DMS53 (cell line): ENCODE results near the gene SLC1A3.

ENCODE experiments used
- DNase-seq: peaks from one replicate; lab custom pipeline; 2025; lab: John Stamatoyannopoulos, UW

SLC1A3 gene

GRCh38 chr5:36689225-36689624 is 82.8 kb downstream of the SLC1A3 start:
- DNase-seq, result no peak

DNA sequence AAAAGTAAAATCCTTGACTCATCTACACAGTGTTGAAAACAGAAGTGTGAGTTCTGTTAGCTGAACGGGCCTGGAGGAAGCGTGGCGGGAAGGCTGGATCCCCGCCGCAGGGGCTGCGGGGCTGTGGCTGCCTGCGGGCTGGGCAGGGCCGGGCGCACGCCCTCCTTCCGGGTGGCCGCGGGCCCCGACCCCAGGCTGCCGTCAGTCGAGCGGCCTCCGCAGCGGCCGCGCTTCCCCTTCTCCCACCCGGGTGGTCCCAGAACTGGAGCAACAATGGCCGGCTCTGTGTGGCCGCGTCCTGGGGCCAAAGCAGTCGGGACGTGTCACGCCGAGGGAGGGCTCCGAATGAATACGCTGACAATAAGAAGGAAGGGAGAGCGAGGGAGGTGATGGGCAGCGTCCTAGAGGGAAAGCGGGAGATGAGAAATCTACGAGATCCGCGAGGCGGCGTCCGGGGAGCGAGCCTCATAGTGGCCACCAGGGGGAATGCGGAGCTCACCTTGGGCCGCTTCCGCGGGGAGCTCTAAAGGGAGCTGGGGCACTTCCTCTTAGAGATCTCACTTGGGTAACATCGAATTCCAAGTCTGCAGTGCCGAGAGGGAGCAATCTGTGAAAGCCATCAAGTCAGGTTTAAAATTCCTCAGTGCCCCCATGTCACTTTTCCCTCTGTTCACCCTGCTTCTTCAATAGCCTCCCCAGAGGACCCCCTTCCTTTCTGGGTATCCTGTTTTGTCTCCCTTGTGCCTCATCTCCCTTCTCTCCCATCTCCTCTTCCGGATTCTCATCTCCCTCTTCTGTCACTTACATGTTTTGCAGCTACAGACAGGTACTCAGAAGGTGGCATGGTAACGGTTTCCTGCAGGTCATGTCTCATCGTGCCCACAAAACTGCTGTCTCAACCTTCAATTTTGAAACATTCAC is 83.9 kb downstream of the SLC1A3 start:
- DNase-seq, result peak; percentile 94

DNA sequence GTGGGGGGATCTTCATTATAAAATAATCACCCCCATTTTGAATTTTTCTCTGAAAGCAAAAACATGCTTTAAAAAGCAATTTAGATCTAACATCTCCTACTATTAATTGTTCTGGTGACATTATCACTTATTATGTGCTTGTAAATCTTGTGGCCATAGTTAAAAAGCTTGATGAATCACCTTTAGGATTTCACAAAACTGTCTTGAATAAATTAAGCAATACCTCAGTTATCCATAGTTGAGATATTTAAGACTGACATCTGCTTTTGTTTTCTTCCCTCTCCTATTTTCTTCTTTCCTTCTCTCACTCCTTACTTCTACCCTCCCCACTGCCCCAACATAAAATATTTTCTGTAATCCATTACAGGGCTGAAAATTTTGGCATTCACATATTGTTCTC is 84.8 kb downstream of the SLC1A3 start:
- DNase-seq, result no peak

DNA sequence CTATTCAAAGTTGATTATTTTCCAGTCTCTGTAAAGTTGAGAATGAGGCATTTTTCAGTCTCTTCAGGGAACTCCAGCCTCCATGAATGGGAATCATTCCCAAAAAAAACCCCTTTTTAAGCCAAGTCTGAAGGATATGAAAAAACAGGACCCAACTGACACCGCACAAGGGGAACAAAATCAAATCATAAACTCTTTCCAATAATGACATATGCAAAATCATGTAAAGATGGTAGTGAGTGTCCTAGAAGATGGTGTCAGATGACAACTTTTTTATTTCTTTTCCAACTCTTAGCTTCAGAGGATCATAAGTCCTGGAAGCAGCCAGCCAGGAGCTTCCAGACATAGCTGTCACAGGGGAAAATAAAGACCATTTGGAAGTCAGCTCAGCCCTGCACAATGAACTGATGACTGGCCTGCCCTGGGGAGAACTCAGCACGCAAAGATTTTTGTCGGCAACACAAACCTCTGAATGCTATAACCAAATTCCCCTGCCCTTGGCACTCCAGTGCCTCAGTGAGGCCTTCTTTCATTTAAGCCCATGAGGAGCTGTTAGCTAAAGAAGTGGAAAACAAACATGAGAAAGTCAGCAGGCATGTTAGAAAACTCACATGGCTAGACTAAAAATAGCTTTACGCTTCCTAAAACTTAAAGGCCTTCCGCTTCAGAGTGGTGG is 85.4 kb downstream of the SLC1A3 start:
- no peak for DNase-seq

DNA sequence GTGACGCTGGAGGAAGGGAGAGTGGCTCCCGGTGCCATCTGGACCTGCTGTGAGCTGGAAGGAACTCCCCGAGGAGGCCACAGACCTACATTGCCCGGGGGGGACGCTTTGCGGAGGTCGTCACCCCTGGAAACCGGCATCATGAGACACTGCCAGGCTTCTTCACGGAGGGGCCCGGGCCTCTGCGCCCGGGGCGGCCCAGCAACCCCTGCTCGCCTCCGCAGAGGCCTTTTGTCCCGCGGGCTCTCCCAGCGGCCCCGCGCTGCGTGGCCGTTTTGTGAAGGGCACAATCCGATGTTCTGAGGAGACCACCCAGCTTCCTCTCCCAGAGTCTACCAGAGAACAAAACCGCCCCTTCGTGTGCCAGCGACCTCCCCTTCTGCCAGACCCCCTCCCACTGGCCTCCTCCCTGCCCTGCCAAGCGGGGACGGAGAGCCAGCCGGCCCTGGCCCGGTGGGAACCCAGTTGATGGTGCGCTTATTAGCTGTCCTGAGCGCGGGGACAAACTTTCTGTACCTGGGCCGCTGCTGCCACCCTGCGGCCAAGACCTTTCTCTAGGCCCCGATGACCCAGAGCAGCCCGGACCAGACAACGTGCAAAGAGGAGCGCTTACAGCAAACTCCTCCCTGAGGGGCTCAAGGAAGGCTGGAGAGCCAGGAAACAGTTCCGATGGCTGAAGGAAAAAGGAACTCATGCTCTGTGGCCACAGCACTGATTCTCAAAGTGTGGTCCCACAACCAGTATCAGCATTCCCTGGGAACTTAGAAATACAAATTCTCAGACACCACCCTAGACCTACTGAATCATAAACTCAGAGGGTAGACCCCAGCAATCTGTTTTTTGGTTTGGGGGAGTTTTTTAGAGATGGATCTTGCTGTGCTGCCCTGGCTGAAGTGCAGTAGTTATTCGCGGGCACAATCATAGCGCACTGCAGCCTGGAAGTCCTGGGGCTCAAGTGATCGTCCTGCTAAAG is 86.7 kb downstream of the SLC1A3 start:
- peak; percentile 84 for DNase-seq

- no peak for DNase-seq
Measured at GRCh38 chr5:36694351-36694750, 87.9 kb downstream of the SLC1A3 start.

DNA sequence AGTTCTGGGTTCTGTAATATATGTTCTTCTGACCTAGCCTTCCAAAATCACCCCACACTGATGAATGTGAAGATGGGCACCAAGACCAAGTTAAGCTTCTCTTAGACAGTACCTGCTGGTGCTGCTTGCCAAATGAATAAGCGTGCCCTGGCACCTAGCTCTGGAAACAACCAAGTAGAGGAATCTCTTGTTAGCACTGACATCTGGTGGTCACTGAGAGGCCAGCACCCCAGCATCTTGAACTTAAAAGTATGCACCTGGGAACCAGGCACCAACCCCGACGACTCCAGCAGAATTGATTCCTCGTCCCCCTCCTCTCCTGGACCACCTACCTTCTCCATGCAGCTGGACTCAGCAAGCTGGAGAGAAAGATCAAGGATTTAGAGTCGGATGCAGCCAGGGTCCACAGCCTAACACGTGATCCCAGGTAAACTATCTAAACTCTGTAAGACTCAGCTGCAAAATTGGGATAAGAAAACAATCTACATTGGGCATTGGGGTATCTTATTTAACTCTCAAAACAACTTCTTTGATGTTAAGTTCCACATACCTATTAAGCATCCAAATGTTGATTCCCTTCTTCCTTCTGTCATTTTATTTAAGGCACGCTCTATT is 89.8 kb downstream of the SLC1A3 start:
- DNase-seq, result peak; percentile 74

DNA sequence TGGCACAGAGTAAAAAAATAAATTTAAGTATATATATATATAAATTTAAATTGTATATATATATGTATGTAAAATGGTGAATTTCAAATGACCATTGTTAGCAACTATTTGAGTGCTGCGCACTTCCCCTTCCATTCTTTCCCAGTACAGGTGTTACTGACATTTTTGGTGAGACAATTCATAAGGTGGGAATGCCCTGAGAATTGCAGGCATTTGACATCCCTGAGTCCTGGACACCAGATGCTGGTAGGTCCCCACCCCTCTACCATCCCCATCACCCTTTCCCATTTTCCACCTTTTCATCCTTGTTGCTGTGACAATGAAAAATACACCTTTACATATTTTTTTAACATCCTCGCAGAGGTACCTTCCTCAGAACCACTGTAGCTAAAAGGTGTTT is 91.6 kb downstream of the SLC1A3 start:
- no peak for DNase-seq

GRCh38 chr5:36701085-36701698 is 94.8 kb downstream of the SLC1A3 start:
- no peak for DNase-seq

DNA sequence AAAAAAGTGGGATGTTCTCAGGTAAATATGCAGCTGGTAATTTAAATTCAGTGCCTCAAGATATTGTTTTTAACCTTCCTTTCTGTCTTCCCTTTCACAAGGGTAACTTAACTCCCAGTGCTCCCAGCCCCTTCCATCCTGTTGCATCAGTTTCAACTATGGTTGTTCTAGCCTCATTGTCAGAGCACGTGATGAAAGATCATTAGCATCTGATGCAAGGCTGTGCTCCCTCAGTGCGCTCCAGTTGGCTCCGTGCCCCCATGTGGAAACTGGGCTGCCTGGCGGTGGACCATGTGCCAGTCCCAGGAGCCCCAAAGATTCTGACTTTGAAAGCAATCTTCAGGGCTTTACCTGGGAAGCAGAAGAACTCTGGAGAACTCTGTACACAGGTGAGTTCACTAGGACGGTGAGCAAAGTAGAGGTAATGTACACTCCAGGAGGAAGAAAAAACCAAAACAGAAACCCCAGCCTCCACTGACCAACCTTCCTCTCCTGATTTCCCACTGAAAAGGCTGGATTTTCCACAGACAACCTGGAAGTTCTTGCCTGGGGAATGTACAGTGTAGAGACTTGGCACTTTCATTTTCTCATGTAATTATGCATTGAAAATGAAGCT is 96.9 kb downstream of the SLC1A3 start:
- DNase-seq, result no peak

GRCh38 chr5:36704131-36704530 is 97.7 kb downstream of the SLC1A3 start:
- no peak for DNase-seq

GRCh38 chr5:36705055-36705454 is 98.6 kb downstream of the SLC1A3 start:
- no peak for DNase-seq

DNA sequence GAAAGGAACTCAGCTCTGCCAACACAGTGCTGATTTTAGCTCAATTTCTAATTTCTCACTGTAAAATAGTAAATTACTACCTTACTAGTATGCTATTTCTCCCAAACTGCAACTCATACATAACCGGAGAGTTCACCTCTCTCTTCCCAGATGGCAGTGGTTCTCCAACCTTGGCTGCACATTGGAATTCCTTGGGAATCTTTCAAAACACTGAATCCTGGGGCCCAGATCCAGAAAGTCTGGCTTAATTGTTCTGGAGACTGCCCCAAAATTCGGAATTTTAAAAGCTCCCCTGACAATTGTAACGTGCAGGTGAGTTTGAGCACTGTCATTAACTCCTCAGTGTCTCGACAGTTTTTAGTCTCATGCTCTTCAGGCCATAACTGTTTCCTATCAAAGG is 100.3 kb downstream of the SLC1A3 start:
- DNase-seq, result no peak

DNA sequence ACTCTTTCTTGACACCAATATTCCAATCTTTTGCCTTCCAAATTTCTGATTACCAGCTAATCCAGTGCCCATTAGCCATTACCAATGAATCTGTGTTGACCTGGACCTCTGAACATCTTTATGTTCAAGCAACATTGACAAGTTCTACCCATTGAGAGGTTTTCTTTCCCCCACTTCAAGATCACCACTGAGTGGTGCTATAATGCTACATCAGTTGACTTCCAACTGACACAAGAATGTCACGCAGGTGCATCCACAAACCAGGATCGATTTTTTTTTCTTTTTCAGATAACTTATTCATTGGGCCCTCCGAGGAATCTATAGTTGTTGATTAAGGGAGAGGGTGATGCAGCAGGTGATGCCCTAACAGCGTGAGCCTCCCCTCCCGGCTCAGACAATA is 102.6 kb downstream of the SLC1A3 start:
- no peak for DNase-seq

DNA sequence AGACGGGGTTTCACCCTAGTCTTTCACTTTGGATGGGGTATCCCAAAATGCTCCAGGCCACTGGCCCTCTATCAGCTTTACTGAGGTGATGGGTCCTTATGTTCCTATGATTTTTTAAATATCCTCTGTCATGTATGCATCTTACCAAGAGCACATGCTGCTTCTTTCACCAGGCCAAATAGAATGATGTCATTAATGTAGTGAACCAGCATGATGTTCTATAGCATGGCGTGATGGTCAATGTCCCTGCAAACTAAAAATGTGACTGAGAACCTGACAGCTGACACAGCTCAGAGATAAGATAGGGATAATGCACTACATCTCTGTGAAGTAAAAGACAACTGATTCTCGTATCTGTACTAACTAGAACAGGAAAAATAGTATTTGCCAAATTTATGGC is 103.6 kb downstream of the SLC1A3 start:
- no peak for DNase-seq

DNA sequence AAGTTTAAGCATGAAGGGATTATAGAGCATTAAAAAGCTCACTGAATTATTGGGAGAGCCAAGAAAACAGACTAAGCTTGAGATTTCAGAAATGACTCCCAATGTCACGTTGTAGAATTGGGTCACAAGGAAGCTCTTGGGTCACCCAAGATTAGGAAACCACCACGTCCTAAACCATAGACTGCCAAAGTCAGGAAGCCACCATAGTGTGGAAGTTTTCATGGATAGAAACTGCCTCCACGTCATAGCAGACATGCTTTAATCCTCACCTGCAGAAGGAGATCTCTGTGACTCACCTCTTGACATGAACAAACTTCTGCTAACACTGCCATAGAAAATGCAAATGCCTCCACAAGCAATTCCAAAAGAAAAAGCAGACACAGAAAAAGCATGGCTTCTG is 106.3 kb downstream of the SLC1A3 start:
- DNase-seq, result peak; percentile 41

GRCh38 chr5:36713541-36713940 is 107.1 kb downstream of the SLC1A3 start:
- DNase-seq, result no peak

DNA sequence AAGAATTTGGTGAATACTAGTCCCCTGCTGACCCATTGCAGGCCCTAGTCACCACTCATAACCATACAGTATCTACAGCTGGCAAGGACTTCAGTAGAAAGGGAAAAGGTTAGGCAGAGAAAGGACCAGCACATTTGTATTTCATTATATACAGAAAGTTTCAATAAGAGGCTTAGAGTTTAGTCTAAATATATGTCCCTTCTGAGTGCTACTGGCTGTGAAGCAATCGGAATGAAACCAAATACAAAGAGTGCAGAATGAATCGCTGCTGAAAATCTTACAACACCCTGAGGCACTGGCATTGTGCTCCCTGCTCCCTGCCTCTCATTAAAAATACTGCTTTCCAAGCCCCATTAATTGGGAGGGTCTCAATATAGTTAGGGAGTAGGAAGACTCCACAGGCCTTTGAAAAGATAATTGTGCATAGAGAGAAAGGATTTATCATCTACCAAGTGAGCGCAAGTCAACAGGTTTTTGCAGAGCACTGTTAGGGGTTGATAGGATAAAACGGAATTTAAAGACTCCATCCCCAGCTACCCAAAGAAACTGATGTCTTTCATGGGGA is 110.8 kb downstream of the SLC1A3 start:
- no peak for DNase-seq

GRCh38 chr5:36719282-36719681 is 112.9 kb downstream of the SLC1A3 start:
- DNase-seq, result no peak

- DNase-seq, result no peak
Measured at GRCh38 chr5:36720688-36721087, 114.3 kb downstream of the SLC1A3 start.
